GM21786 (cell line): ENCODE measurements around the gene RNF112.
"Not testable (repeated sequence)": the region's sequence is repeated elsewhere in the genome, so short reads cannot be mapped to it uniquely, and the experiment has no call there.

Source experiments
- ATAC-seq: cut with Tn5 transposase; IDR thresholded peaks from one replicate; pipeline ENCODE4 v1.9.1; 2021; ENCODE audit not compliant: unreplicated experiment

The RNF112 gene

DNA sequence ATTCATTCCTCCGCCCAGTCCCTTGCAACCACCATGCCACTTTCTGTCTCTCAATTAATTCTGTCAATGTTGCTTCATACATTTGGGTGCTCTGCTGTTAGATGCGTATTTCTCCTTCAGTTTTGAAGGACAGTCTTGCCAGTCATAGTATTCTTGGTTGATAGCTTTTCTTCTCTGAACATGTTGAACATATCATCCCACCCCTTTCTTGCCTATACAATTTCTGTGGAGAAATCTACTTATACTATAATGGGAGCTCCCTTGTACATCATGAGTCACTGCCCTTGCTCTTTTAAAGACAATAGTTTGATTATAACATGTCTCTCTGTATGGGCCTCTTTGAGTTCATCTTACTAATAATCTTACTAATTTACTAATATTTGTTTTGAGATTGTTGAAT is 34.1 kb downstream of the RNF112 start:
- ATAC-seq: no peak

DNA sequence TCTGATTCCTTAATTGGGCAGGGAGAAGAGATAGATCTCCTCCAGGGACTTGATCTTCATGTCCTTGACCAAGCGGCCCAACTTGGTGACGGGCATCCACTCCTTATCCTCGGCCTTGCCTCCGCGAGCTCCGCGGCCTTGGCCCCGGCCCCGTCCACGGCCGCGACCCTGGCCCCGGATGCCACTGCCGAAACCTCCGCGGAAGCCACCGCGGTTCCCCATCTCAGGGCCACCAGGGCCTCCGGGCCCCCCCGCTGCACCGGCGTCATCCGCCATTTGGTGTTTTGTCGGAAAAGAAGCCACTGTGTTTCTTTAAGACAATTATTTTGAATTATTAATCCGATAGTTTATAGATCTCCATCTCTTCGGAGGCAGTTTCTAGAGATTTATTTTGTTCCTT is 35.5 kb downstream of the RNF112 start:
- not testable (repeated sequence) for ATAC-seq

DNA sequence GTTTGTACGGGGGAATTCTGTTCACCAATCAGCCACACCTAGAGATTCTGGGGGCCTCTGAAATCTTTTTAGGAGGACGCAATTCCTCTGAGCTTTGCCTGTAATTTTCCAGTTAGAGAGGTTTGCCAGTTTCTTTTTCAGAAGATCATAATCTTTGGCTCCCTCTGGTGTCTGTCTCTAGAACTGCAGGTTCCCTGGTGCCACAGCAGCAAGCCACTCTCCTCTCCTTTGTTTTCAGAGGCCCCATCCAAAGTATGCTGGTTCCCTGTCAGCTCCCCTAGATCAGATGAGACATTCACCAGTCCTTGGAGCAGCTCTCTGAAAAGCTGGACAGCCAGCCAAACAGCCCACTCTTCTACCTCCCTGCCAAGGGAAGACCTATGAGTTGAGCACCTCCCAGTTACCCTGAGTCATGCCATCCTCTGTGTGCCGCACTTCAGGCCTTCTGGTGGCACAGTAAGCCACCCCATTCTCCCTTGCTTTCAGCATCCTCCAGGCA is 36.1 kb downstream of the RNF112 start:
- no peak for ATAC-seq

- no peak for ATAC-seq
Measured at GRCh38 chr17:19448341-19449268, 37.6 kb downstream of the RNF112 start.

- no peak for ATAC-seq
Measured at GRCh38 chr17:19449656-19450055, 38.6 kb downstream of the RNF112 start.

DNA sequence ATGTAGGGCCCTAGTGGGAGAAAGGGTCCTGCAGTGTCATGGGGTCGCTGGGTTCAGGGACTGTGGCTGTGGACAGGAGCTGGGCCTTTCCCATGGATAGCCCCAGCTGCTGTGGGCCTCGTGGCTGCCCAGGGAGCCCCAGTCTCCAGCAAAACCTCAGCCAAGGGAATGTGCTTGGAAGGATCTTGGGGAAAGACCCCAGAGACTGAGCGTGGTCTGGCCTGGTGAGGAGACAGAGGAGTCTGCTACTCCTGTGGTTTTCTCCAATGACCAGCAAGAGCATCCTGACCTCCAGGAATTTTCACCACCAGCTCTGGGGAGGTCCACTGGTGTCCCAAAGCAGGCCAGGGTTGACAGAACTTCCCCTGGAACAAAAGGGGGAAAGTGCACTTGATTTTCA is 42.3 kb downstream of the RNF112 start:
- no peak for ATAC-seq

GRCh38 chr17:19454074-19454473 is 43.0 kb downstream of the RNF112 start:
- ATAC-seq: no peak

- no peak for ATAC-seq
Measured at GRCh38 chr17:19456016-19456927, 45.2 kb downstream of the RNF112 start.

- ATAC-seq: no peak
Measured at GRCh38 chr17:19457046-19457445, 46.0 kb downstream of the RNF112 start.

- ATAC-seq: no peak
Measured at GRCh38 chr17:19457830-19458271, 46.8 kb downstream of the RNF112 start.

DNA sequence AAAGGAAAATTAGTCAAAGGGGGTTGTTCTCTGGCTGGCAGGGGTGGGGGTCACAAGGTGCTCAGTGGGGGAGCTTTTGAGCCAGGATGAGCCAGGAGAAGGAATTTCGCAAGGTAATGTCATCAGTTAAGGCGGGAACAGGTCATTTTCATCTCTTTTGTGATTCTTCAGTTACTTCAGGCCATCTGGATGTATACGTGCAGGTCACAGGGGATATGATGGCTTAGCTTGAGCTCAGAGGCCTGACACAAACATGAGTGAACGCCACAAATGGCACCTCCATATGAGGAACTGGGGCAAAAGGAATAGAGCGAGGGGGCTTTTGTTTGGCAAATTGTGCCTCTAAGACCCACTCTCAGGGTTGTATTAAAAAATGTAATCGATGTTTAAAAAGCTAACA is 47.4 kb downstream of the RNF112 start:
- not testable (repeated sequence) for ATAC-seq

- ATAC-seq: not testable (repeated sequence)
Measured at GRCh38 chr17:19459018-19459655, 48.1 kb downstream of the RNF112 start.

- no peak for ATAC-seq
Measured at GRCh38 chr17:19460700-19461099, 49.7 kb downstream of the RNF112 start.

DNA sequence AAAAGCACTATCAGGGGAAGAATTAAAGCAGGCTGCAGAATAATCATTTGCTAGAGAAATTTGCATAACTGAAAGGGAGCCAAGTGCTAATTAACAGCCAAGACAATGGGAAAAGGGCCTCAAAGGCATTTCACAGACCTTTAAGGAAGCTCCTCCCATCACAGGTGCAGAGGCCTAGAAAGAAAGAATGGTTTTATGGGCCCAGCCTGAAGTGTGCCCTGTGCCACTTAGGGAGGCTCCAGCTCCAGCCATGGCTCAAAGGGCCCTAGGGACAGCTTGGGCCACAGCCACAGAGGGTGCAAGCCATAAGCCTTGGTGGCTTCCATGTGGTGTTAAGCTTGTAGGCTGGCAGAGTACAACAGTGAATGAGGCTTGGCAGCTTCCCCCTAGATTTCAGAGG is 50.1 kb downstream of the RNF112 start:
- ATAC-seq: no peak

- no peak for ATAC-seq
Measured at GRCh38 chr17:19461681-19462080, 50.6 kb downstream of the RNF112 start.

DNA sequence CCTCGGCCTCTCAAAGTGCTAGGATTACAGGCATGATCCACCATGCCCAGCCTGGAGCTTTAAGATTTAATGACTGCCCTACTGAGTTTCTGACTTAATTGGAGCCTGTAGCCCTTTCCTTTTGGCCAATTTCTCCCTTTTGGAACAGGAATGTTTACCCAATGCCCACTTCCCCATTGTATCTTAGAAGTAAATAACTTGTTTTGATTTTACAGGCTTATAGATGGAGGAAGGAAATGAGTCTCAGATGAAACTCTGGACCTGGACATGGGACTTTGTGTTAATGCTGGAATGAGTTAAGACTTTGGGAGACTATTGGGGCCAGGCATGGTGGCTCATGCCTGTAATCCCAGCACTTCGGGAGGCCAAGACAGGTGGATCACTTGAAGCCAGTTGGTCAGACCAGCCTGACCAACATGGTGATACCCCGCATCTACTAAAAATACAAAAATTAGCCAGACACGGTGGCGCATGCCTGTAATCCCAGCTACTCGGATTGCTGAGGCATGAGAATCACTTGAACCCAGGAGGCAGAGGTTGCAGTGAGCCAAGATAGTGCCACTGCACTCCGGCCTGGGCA is 51.5 kb downstream of the RNF112 start:
- not testable (repeated sequence) for ATAC-seq

DNA sequence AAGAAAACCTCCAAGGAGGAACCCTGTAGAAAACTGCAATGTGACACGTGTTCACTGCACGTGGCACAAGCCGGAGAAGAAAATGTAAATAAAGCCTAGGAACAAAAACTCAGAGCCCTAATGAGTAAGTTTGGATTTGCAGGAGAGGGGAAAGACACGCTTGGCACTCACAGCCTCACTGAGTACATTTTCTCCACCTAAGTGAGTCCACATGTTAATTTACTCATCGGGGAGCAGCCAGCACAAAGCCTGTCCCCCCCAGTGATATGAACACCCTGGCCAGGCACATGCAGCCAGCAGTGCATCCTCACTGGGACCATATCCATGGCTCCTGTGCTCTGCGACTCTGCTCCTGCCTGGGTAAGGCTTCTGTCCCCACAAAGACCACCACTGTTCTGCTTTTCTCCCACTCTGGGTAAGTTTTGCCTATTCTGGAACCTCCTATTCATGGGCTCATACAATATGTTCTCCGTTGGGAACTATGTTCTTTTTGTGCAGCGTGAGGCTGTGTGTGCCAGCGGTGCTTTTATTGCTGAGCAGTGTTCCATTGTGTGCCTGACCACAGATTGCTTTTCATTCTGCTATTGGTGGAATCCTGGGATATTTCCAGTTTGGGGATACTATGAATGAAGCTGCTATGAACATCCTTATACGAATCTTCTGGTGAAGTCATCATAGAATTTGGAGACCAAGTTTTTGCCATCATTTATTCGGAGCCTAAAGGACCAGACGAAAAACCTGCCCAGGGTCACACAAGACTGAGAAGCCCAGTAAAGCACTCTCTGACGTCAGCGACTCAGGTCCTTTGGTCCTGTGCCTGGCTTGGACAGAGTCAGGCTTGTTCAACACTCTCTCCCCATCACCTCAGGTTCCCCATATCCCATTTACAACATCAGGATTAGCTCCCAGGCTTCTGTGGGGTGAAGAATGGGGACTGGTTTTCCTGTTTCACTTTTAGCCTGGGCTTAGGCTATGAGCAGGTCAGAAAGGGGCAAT is 53.3 kb downstream of the RNF112 start:
- ATAC-seq: no peak
